MV-4-11 (cell line): Measurements from ENCODE around the gene CAB39L.
A peak's percentile ranks its signal among the peaks of the same experiment; 100 is the strongest.
"Not testable (repeated sequence)": the region's sequence is repeated elsewhere in the genome, so short reads cannot be mapped to it uniquely, and the experiment has no call there.

Experiments used
- DNase-seq: peaks from one replicate; lab custom pipeline; 2025; lab: John Stamatoyannopoulos, UW

CAB39L gene

GRCh38 chr13:49310251-49310650, 133.6 kb downstream of the CAB39L start:
- DNase-seq = no peak

- no peak for DNase-seq
These were observed 134.9 kb downstream of the CAB39L start for GRCh38 chr13:49308921-49309408.

- no peak for DNase-seq
These were observed 135.6 kb downstream of the CAB39L start for GRCh38 chr13:49308097-49308875.

DNA sequence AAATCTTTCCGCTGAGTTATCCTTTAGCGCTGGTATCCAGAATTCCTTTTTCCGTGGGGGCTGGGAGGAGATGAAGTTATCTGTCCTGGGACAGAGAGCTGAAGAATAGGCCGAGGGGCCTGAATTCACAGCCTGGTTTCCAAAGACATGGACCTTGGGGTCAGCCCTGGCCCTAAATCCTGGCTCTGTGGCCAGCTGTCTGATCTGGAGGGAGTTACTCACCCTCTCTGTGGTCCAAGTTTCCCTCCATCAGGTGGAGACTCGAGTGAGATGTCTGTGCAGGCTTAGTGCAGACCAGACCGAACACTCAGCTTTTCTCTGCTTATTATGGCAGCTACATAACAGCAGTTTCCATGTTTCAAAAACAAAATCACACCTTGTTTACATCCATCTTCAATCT, 136.5 kb downstream of the CAB39L start:
- DNase-seq = no peak

- DNase-seq = no peak
These were observed 138.0 kb downstream of the CAB39L start for GRCh38 chr13:49305792-49306425.

DNA sequence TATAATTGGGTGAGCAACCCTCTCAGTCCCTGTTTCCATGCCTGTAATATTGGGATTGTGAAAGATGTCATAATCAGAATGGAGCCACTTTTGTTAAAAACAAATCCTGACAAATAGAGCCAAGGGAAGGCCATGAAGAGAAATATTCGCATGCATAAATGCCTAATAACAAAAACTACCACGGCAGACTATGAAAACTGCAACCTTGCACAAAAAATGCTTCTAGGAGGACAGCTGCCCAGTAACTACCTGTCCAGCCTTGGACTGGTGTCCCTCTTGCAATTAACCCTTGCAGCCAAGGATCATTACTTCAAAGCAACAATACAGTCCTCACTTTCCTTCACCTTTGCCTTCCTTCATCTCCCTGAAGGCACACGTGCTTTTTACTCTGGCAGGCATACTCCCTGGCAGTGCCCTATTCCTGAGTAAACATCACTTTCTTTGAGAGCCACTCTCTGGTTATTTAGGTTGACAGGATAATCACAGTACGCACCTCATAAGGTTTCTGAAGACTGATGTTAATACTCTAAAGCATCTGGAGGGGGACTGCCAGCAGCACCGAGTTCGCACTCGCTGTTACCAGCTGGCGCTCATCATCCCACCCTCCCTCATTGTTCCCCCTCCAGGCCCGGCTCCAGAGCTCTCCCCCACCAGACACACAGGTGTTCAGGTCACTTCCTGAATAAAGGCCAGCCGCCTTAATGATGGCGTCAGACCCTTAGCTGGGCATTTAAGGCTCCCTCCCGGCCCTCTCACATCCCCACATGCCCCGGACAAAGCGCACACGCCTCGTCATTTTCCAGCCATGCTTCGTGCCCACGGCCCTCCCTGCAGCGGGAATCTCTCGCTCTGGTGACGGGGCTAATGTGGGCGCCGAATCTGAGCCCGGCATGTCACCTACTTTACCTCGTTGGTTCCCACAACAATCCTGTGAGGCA, 138.8 kb downstream of the CAB39L start:
- DNase-seq = no peak

DNA sequence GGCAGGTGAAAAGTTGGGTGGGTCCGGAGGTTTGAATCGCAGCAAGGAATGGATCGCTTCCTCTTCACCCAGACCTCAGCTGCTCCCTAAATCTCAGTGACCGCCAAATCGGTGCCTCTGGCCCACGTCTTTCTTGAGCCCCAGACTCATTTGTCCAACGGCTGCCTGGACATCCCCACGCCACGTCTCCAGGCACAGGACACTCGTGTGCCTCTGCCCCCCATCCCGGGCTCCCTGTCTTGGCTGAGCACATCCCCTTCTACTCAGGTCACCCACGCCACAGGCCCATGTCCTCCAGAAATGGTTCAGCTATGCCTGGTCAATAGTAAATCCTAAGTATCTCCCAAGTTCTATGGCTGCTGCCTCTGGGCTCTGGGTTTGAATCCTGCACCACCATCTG, 139.5 kb downstream of the CAB39L start:
- DNase-seq = no peak

GRCh38 chr13:49303533-49304252, 140.2 kb downstream of the CAB39L start:
- no peak for DNase-seq

DNA sequence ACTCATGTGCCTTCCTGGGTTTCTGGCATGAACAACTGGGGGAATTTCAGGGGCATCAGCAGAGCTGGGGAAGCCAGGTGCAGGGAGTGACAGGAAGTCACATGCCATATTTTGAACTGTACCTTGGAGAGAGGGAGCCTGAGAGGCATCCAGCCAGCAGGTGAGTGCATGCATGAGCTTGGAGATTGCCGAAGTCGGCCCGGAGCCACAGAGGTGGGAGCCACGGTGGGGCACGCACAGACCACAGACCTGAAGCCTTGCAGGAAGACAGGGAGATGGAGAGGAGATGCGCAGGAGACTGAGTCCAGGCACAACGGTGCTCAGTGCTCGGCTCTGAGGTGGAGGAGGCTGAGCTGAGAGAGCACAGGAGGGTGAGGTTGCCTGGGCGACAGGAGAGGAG, 141.0 kb downstream of the CAB39L start:
- no peak for DNase-seq

GRCh38 chr13:49302222-49302621, 141.6 kb downstream of the CAB39L start:
- no peak for DNase-seq

GRCh38 chr13:49300739-49301589, 142.9 kb downstream of the CAB39L start:
- DNase-seq = peak; percentile 74

- no peak for DNase-seq
These were observed 143.6 kb downstream of the CAB39L start for GRCh38 chr13:49300276-49300675.

DNA sequence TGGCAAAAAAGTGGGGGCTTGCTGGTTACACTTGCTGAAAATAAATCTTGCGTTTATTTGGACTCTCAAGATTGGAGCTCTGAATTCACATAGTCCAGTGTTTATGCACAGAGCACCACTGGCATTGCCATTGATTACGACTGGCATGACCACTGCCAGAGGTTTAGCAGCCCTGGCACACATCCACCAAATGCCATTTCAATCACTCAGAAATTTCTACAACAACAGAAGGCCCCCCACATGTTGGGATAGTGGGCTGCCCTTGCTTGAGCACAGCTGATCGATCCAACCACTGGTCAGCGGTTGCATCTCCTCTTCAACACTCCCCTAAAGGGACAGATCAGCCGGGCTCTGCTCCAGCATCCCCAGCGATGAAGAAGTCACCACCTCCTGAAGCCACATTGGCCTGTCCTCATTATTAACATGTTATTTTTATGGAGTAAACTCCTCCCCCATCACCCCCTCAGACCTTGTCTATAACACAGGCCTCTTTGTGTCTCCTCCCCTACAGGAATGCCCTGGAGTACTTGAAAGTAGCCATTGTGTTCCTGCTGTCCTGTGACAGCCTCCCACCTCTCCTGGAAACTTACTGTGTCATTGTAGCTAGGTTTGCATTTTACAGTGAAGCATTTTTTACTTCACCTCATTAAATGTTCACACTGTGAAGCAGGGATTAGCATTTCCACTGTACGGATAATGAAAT, 144.8 kb downstream of the CAB39L start:
- no peak for DNase-seq

DNA sequence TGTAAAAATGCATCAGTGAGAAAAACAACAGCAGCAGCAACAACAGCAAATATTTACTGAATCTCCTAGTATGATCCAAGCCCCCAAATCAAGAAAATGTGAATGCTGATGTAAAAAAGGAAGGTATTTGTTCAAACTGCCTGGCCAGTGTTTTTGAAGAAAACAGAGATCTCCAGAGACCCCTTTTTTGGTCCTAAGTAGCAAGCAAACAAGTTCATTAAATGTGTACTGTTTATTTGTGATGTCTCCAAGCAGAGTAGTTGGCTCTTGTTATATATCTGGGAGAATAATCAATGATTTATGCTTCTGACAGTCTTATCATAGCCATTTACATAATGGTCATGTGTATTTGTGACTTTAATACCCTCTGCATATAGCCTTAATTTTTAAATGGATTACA, 145.4 kb downstream of the CAB39L start:
- no peak for DNase-seq

DNA sequence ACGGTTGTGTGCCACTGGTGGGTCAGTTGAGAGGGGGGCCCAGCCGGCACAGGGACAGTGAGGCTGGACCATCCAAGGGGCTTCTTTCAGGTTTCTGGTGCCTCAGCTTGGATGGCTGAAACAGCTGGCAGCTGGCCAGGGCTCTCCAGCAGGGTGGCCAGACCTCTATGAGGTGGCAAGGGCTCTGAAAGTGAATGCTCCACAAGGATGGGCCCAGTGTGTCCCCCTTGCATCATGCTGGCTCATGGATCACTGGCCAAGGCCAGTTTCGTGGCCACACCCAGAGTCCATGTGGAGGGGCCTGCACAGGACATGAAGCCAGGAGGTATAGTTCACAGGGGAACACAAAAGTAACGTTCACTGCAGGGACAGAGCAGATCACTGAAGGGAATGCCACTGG, 146.5 kb downstream of the CAB39L start:
- DNase-seq = no peak

- no peak for DNase-seq
These were observed 147.2 kb downstream of the CAB39L start for GRCh38 chr13:49296659-49297058.

DNA sequence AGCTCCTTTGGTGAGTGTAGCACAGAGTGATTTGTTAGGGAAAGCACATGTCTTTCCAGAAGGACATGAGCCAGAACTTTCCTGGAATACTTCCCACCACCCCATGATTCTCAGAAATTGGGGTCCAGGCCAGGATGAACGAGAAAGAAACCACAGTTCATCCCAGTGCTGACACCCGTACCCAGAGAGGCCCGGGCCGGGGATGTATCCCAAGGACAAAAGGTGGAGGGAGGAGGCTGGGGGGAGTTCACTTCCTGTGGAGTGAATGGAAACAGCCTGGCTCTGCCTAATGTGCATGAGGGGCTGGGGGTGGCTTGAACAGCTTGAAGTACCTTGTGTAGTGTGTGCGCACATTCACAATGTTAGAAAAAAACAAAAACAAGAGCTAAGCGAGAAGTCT, 148.6 kb downstream of the CAB39L start:
- DNase-seq = no peak

DNA sequence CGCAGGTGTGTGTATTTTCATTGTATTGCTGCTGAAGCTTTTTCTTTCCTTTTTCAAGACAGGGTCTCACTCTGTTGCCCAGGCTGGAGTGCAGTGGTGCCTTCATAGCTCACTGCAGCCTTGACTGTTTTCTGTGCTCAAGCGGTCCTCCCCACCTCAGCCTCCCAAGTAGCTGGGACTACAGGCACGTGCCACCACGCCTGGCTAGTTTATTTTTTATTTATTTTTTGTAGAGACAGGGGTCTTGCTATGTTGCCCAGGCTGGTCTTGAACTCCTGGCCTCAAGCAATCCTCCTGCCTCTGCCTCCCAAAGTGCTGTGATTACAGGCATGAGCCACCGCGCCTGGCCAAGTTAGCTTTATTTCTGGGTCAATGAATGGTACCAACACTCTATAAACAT, 149.1 kb downstream of the CAB39L start:
- not testable (repeated sequence) for DNase-seq

DNA sequence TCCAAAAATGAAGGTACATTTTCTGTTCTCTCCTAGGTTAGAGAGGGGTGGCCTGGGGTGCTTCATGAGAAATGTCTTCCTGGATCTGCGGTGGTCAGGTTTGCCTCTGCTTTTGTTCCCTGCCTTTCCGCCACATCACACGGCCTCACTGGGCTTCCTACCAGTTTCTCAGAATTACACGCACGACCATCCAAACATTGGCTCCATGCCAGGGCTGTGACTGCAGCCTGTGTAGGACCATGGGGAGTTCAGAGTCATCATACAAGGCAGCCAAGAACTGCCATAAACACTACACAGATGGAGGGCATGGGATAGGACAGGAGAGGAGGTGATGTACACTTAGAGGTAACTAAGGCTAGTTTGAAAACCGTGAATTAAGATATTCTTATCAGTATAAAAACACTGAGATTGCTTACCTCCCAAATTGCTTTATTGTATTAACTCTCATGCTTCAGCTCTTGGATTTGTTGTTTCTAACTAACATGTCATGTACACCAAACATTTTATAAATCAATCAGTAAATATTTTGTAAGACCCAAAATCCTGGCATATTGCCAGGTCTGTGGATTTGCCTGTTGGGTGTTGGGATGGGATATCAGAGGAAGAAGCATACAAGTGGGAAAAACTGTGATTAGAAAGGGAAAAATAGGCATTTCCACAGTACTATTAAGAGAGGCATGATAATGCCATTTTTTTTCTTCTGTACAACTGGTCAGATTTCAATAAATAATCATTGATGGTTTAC, 150.9 kb downstream of the CAB39L start:
- no peak for DNase-seq
